WTC11 (cell line): ENCODE results near the gene NR2E3.

Experiments used
- ATF2 ChIP-seq: sonication (generic); formaldehyde crosslinking; IDR thresholded peaks from 2 replicates; pipeline ENCODE4 v1.8.1; 2022; ENCODE audit warnings: low read depth, missing genetic modification reagents, borderline replicate concordance
- CTCF ChIP-seq: fragments of 200-600 bp; IDR thresholded peaks from 2 replicates; pipeline ENCODE4 v1.8.0; 2022; ENCODE audit warnings: antibody characterized with exemption
- NFYB ChIP-seq: sonication (generic); formaldehyde crosslinking; conservative IDR thresholded peaks from 2 replicates; pipeline ENCODE4 v1.8.0; 2022; ENCODE audit warnings: low read depth, missing genetic modification reagents
- ZNF121 ChIP-seq: sonication (generic); formaldehyde crosslinking; IDR thresholded peaks from 2 replicates; pipeline ENCODE4 v1.8.0; 2023; ENCODE audit warnings: missing genetic modification reagents

- TF ChIP-seq ZNF121 (CRISPR knock-in tag) (no peak), ATF2 (CRISPR knock-in tag) (no peak), CTCF (no peak), NFYB (CRISPR knock-in tag) (no peak)
Measured at GRCh38 chr15:71830981-71831380, 20.6 kb downstream of the NR2E3 start.
